Cardiac septum (tissue), 1 donor: ENCODE data around the gene SNX19. TPM values are rescaled to one million over a fixed set of nuclear protein-coding genes. Genes with fewer than 3 reads are reported as not detected.
A peak's percentile ranks its signal among the peaks of the same experiment; 100 is the strongest.
"Not testable (repeated sequence)": the region's sequence is repeated elsewhere in the genome, so short reads cannot be mapped to it uniquely, and the experiment has no call there.

Experiments used
- DNase-seq: peaks from one replicate; pipeline ENCODE4 v3.0.0-alpha.2; 2020; ENCODE audit warnings: low spot score
- intact Hi-C: fragments of 100-400 bp; cut with DNase I; formaldehyde crosslinking; loops from one replicate; pipeline ENCODE4 v1.14.0; 2022
- total RNA-seq: library from RNA; stranded (reverse); fragmentation: NEBNext Ultra II Directional; extraction: Animal tissue kit (Norgen Biotek cat#: 25700); gene quantifications from one replicate; pipeline ENCODE4 v1.2.1, GENCODE V29; 2021
- donor health status: DM: no; HTN: no; CAD: no.

The SNX19 gene
- total RNA-seq, 1 donor from 2014 or later, result 45.9 TPM

DNA sequence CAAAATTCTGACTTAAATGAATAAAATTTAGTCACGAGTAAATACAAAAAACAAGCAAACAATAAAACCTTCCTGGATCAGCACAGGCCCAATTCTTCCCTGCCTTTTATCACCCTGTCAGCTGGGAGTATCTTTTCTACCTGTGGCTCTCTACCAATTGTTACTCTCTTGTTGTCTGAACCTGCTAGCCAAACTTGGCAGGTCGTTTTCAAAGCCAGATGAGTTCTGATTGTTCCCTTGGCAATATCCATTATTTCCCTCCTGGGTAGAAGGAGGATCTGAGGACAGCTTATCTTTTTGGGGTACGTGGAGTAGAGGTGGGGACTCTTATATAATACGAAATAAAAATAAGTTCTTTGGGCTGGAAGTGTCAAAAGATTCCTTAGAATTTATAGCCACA, 40.2 kb downstream of the SNX19 start:
- intact Hi-C loops, result no loop called here

DNA sequence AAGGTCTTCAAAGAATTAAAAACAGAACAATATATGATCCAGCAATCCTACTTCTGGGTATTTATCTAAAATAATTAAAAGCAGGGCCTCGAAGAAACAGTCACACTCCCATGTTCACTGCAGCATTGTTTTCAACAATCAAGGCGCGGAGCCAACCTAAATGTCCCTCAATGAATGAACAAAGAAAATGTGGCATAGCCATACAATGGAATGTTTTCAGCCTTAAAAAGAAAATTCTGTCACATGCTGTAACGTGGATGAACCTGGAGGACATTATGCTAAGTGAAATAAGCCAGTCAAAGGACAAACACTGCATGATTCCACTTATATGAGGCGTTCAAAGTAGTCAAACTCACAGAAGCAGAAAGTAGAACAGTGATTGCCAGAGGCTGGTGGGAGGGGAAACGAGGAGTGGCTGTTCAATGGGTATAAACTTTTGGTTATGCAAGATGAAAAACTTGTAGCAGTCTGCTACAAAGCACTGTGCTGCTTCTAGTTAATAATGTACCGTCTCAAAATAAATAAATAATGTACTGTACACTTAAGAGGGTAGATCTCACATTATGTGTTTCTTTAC, 41.2 kb downstream of the SNX19 start:
- DNase-seq, result no peak
- intact Hi-C loops, result no loop called here

More for the DNA sequence above, 40.2 kb downstream of the SNX19 start:
- DNase-seq, result no peak

DNA sequence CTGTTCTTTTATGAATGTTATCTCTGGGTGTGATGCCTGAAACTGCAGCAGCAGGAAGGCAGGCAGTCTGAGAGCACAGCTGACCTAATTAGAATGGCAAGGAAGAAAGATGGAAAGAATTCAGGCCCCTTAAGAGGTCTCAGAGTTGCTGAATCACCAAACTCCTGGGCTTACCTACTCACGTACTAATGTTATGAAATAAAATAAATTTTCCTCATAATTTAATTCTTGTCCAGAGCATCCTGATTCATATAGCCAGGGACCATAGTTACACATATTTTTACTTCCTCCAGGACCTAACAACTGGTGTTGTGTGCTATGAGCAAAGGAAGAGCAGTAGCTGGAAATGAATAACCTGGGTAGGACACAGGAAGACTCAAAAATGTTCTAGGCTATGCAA, 41.9 kb downstream of the SNX19 start:
- DNase-seq, result no peak
- intact Hi-C loops, result no loop called here

DNA sequence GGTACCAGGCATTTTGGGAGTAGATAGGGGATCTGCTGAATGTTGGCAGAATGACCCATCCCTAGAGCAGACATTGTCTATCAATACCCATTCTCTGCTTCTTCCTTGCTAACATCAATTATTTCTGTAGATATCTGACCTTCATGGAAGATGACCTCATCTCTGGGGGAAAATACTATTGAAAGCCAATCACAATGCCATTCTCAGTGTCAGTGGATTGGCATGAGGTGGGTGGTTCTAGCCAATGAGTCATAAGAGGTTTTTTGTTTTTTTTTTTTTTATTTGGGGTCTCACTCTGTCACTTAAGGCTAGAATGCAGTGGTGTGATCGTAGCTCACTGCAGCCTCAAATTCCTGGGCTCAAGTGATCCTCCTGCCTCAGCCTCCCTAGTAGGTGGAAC, 42.5 kb downstream of the SNX19 start:
- intact Hi-C loops, result no loop called here
- no peak for DNase-seq

DNA sequence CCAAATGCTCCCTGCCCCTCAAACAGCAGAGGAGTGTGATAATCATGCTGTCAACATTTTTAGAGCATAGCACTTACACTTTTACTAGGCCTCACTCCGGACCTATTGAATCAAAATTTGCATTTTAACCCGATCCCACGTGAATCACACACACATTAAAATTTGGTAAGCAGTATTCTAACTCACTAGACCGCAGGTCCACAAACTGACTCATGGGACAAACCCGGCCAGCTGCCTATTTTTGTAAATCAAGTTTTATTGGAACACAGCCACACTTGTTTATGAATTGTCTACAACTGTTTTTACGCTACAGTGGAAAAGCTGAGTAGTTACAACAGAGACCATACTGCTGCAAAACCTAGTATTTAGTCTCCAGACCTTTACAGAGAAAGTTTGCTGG, 43.3 kb downstream of the SNX19 start:
- no peak for DNase-seq
- intact Hi-C loops, result no loop called here

DNA sequence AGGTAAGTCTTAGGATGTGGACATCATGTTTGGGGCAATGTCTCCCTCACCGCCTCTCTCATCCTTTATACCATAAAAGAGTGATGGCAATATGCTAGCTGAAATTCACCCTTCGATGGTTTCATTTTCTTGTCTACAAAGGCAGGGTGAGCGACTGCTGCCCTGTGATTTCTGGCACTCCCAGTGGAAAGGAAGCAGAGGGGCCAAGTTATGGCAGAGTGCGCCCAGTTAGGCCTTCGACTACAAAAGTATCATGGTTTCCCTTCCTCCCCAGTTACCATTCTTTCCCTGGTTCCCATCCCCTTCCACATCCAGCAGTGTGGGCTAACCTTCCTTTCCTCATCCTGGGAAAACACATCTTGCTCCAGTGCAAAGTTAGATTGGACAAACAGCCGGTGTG, 43.8 kb downstream of the SNX19 start:
- no peak for DNase-seq
- intact Hi-C loops, result no loop called here

DNA sequence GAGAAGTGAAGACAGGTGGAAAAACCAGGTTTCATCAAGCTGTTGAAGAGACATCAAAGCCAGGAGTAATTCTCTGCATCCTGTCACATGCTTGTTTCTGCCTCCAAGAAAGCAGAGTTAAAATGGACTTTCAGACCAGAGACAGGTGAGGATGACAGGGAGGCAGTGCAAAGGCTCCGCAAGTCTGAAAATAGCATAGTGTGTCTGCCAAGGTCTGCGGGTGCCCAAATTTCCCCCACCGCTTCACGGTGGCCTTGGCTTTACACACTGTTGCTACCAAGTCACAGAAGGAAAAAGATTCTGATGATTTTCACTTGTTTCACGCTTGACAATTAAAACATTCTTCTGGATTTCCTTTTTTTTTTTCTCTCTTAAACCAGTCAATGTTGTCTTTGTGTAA, 44.2 kb downstream of the SNX19 start:
- intact Hi-C loops, result no loop called here
- DNase-seq, result no peak

DNA sequence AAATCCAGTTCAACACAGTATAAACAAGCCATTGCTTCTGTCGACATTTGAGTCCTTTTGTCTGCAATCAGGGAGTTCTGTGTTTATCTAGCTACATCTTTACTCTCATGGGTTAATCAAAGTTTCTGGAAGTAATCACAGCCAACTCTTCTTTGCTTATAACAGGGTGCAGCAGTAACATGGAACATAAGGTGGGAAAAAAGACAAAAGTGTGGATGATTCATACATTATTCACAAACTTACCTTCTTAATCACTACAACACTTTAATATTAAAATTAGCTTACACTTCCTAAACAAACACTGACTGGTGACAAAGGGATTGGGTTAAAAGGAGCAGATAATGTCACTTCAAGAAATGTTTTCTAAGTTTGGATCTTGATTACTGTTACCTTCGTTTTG, 44.7 kb downstream of the SNX19 start:
- no peak for DNase-seq
- intact Hi-C loops, result no loop called here

DNA sequence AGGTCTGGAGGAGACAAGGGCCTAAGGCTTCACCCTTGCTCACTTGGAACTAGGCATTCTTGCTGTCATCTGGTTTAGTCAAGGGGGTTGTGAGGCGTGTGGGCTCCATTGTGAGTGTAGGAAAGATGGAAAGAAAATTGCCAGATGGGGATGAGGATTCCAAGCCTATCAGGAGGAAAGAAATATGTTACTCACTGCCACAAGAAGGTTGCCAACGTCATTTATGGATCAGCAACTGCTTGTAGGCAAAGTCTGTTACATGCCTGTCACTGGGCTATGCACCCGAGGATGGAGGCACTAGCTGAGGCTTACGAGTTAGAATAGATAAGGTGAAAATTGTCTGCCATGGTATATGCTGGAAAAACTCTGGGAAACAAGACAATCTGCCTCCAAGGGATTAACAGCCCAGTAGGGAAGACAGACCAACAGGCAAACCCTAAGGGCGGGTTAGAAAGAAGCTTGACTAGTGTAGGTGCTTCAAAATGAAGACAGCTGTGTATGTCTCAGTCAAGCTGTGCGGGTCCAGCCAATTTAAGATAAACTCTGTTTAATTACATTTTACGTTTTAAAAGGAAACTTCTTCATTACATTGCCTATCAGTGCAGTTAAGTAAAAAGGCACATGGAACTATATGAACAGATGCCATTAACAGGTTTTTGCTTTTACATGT, 47.4 kb downstream of the SNX19 start:
- no peak for DNase-seq
- intact Hi-C loops, result no loop called here

DNA sequence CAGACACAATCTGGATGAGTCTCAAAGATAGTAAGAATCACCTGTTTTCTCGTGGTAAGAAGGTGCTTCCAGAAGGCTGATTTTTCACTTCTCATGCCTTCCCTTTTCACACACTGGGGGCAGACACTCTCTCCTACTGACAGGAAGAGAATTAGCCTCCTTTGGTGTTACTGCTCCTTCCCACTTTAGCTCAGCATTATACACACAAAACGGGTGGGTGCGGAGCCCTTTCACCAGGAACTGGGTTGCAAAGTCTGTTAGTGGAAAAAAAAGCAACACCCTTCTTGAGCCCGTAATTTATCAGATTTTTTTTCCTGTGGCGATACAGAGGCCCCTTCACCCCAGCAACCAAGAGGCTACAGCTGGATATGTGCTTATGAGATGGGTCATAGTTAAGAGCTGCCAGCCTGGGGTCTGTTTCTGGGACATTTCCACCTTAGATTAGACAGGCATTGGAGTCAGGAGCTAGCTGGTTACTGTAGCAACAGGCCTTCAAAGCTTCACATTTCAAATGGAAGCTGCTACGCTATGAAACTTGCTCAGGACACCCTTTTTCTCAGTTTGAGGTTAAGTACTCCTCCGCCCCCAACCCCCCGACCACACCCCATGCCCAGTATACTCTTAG, 48.1 kb downstream of the SNX19 start:
- intact Hi-C loops, result no loop called here
- no peak for DNase-seq

DNA sequence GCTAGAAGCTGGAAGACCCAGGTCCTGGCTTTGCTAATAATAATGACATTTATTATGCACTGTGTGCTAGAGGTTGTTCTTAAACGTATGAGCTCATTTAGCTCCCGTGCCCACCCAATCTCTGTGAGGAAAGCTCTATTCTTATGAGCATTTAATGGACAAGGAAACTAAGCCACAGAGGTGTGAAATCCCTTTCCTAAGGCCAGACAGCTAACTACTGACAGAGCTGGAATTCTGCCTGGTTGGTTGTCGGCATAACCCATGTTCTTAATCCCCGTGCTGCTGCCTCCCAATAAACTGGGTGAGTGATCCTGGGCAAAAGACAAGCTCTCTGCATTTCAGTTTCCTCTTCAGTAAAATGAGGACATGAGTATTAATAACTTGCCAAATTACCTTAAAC, 49.4 kb downstream of the SNX19 start:
- DNase-seq, result no peak
- intact Hi-C loops, result no loop called here

DNA sequence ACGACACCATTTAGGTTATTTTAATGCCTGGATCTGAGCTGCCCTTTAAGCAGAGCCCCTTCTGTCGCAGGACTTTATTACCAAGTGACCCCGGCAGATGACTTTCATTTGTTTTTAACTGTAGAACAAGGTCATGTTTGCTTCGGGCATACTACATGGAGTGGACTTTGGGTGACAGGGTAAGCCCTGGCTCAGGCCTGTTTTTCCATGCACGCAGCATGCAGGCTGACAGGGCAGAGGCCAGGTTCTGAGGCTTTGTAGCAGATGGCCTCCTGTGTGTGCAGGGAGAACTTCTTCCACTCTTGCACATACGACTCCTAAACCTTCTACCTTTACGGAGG, 50.5 kb downstream of the SNX19 start:
- intact Hi-C loops, result no loop called here

DNA sequence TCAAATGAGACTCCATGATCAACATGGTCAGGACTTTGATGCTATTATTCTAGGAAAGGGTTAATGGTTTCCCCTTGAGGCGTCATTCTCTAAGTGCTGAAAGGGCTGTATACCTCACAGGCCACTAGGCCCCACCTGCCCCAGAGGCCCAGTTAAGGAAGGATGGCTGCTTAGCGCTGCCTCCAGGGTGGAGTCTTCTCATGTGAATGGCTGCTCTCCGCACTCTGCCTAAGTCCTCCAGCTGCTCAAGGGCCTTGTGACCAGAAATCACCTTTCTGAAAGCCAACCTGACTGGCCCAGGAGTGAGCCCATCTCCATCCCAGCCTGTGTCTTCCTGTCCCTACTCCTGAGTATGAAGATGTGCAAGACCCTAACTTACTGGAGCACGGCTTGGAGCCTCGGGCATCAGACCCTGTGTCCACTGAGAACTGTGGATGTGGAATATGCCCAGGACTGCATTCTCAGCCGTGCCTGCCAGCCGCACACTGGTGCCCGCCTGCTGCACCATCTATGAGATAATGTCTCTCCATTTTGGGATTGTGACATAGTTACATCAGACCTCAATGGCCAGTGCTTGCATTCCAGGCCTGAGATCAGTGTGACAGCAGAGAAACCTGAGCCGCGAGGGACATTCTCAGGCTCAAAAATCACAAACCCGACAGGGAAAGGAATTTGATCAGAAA, 51.0 kb downstream of the SNX19 start:
- DNase-seq, result no peak
- intact Hi-C loops, result no loop called here

More for the DNA sequence above, 50.5 kb downstream of the SNX19 start:
- no peak for DNase-seq

DNA sequence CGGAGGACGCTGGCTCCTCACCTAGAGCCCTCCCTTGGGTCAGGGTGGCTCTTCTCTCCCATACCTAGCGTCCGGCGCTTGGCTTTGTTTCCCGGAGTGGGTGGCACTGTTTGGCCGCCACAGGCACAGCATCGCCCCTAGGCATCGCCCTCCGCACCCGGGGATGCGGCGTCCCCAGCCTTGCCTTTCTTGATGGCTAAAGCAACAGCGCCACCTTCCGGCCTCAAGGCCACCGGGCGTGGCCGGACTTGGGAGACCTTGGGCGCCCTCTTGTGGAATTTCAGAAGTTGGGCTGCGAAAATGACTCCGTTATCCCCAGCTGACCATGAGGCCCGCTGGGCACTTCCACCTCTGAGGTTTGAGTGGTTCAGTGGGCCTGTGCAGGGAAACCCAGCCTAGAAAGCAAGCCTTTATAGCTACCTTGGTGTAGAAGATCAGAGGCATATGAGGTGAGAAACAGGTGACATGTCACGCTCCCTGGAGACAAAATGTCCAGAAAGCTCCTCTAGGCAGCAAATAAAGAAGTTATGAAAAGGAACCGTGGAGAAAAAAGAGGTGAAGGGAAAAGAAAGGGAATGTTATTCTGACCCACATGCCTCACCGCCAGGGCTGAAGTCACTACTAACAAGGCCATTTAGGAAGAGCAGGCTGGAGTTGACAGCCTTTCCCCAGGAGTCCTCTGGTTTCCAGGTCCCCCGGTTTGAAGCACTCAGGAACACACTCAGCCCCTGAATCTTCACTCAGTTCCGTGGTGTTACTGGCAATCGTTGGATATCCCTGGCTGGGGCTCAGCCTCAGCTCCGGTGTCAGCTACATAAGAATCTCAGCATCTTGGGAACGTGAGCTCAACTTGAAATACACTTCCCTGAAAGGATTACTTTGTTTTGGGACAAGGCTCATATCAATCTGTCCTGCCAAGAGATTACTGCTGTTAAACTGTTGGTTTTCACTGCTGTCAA, 54.1 kb downstream of the SNX19 start:
- intact Hi-C loops, result loop anchor here (1.0 to 5.0 kb wide), 3 partner anchors 31 to 428 kb away; no protein-coding TSS in a partner anchor
- peak; percentile 96 for DNase-seq

DNA sequence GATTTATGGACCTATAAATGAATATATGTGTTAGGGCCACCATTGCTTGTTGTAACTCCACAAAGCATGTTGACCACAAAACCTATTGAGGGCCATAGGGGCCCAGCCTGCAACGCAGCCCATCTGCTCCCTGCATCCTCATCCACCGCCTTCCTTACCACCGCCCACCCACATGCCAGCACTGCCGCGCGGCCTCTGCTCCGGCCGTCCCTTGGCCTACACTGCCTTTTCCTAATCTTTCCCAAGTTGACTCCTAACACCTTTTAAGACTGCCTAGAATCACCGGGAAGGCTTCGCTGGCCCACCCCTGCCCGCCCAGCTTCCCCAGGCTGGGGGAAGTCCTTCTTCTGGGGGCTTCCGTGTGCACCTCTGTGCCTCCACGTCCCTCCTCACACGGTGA, 55.0 kb downstream of the SNX19 start:
- DNase-seq, result no peak
- intact Hi-C loops, result loop anchor here (5.0 kb wide), 1 partner anchor 34 kb away; no protein-coding TSS in a partner anchor

DNA sequence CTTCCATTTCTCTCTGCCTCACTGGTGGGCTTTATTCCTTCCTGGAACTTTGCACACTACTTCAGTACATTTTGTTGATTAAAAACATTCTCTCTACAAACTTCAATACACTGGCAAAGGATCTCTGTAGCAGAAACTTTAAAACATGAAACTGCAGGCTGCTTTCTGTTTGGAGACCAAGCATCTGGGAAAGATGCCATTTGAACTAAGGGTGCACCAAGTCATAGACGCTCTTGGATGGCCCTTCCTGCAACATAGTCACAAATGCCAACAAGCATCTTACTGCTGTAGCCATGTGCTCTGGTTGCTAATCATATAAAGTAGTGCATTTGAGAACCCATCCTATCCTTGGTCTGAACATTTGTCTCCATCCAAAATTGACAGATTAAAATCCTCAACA, 56.4 kb downstream of the SNX19 start:
- no peak for DNase-seq
- intact Hi-C loops, result loop anchor here (5.0 kb wide), 1 partner anchor 33 kb away; no protein-coding TSS in a partner anchor

DNA sequence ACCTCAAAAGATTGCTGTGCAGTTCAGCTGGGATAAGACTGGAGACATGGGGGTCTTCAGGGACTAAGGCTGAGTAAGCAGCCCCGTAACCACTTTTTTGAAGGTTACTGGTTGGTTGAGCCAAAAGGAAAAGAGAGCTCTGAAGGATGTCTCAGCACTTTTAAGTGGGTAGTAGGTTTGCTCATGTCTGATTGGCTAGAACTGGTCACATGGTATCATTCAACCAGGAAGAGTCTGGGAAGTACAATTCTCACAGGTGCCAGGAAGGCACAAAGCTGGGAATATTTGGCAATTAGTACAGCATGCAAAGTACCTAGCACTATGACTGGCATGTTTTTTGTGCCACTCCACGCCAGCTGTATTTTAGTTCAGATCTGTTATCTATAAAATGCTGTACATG, 58.1 kb downstream of the SNX19 start:
- DNase-seq, result no peak
- intact Hi-C loops, result no loop called here

DNA sequence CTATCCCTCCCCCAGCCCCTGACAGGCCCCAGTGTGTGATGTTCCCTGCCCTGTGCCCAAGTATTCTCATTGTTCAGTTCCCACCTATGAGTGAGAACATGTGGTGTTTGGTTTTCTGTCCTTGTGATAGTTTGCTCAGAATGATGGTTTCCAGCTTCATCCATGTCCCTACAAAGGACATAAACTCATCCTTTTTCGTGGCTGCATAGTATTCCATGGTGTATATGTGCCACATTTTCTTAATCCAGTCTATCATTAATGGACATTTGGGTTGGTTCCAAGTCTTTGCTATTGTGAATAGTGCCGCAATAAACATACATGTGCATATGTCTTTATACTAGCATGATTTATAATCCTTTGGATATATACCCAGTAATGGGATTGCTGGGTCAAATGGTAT, 60.6 kb downstream of the SNX19 start:
- DNase-seq, intact Hi-C loops: not testable (repeated sequence)

DNA sequence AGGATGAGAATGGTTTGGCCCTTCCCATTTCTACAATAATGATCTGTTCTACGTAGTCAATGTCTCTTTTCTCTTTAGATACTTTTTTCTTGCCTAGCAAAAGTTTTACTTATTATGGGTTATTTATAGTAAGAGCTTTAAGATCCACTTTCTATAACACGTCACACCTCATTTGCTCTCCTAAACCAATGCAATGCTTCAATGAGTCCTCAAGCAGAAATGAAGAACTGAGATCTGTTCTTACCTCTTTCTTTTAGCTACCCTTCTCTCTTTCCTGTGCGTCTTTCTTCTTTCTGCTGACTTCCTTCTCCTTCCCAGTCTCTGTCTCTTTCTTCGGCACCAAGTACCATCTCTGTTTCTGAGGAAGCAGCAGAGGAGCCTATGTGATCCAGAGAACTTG, 61.8 kb downstream of the SNX19 start:
- intact Hi-C loops, result no loop called here
- DNase-seq, result no peak

DNA sequence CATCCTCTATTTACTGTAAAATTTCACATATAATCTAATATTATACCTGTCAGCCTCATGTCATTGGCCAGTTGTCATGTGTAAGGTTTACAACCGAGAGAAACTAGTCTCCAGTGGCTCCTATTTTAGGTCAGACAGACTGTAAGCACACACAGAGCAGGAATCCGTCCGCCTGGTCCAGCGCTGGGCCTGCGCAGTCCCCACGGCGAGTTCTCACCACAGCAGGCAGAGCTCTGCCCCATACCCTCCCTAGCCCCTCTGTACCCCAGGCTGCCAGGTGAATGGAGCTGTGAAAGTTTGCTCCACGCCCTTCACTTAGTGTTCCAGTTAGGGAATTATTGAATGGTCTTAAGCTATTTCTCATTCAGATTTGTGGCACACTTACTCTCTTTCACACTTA, 63.7 kb downstream of the SNX19 start:
- no peak for DNase-seq
- intact Hi-C loops, result no loop called here
